Naive thymus-derived CD4-positive, alpha-beta T cell (primary cell): ENCODE results near the gene TANC2. TPM values are rescaled to one million over a fixed set of nuclear protein-coding genes. Genes with fewer than 3 reads are reported as not detected.
A peak's percentile ranks its signal among the peaks of the same experiment; 100 is the strongest.

ENCODE experiments used
- ATAC-seq: fragments of 150-1000 bp; cut with Tn5 transposase; 2 replicates; pipeline ENCODE4 v1.10.0; 2021; ENCODE audit warnings: mild to moderate bottlenecking, moderate library complexity
- CTCF ChIA-PET: fragments of 350-600 bp; sonication (Branson Sonifier 250); formaldehyde crosslinking; loops from one replicate; lab custom pipeline; 2021; ENCODE audit warnings: antibody characterized with exemption; lab: Charles Lee
- POLR2A ChIA-PET: fragments of 350-600 bp; sonication (Branson Sonifier 250); formaldehyde crosslinking; loops from one replicate; lab custom pipeline; 2021; ENCODE audit warnings: antibody characterized with exemption, inconsistent platforms; lab: Charles Lee
- DNase-seq, 9 donors: peaks; one replicate each; pipeline versions ENCODE4 v3.0.0 to v3.0.0-alpha.2; 2020 to 2022; ENCODE audit warnings: mixed read lengths in 1 of 9
- H3K27ac ChIP-seq: one replicate; pipeline ENCODE4 v1.7.0; 2013; ENCODE audit warnings: mild to moderate bottlenecking, low read depth, low read length, moderate library complexity
- H3K27me3 ChIP-seq, 2 donors: one replicate each; pipeline ENCODE4 v1.7.0; 2013; ENCODE audit warnings: low read length in 2 of 2, mild to moderate bottlenecking in 2 of 2, moderate library complexity in 2 of 2; ENCODE audit not compliant: control insufficient read depth in 2 of 2, insufficient read depth in 2 of 2
- H3K36me3 ChIP-seq, 3 experiments: 1 replicate in 2 of 3; 2 replicates in 1 of 3; pipeline ENCODE4 v1.7.0; 2013; ENCODE audit warnings: low read length in 3 of 3, mild to moderate bottlenecking in 3 of 3, moderate library complexity in 1 of 3; ENCODE audit not compliant: insufficient read depth in 3 of 3, control insufficient read depth in 2 of 3
- H3K4me1 ChIP-seq, 2 donors: one replicate each; pipeline ENCODE4 v1.7.0; 2013; ENCODE audit warnings: low read length in 2 of 2, mild to moderate bottlenecking in 2 of 2, moderate library complexity in 1 of 2; ENCODE audit not compliant: control insufficient read depth in 2 of 2, insufficient read depth in 2 of 2
- H3K4me3 ChIP-seq: 2 replicates; pipeline ENCODE4 v1.7.0; 2013; ENCODE audit warnings: mild to moderate bottlenecking, low read length
- H3K9me3 ChIP-seq, 3 experiments: 1 replicate in 2 of 3; 2 replicates in 1 of 3; pipeline ENCODE4 v1.7.0; 2013; ENCODE audit warnings: low read length in 3 of 3; ENCODE audit not compliant: control insufficient read depth in 2 of 3
- H3K27ac Mint-ChIP-seq, 9 donors: one replicate each; pipeline ENCODE4 v1.8.0; 2020 to 2022; ENCODE audit warnings: mixed read lengths in 9 of 9, mild to moderate bottlenecking in 8 of 9, moderate library complexity in 5 of 9, inconsistent platforms in 2 of 9
- H3K27me3 Mint-ChIP-seq, 5 donors: one replicate each; pipeline ENCODE4 v1.8.0; 2021 to 2022; ENCODE audit warnings: mixed read lengths in 5 of 5, mild to moderate bottlenecking in 1 of 5
- H3K36me3 Mint-ChIP-seq, 5 donors: one replicate each; pipeline ENCODE4 v1.8.0; 2020 to 2022; ENCODE audit warnings: mixed read lengths in 5 of 5, mild to moderate bottlenecking in 3 of 5, inconsistent platforms in 1 of 5
- H3K4me1 Mint-ChIP-seq, 7 donors: one replicate each; pipeline ENCODE4 v1.8.0; 2020 to 2022; ENCODE audit warnings: mixed read lengths in 7 of 7, mild to moderate bottlenecking in 3 of 7, inconsistent platforms in 1 of 7
- H3K4me3 Mint-ChIP-seq, 10 donors: one replicate each; pipeline ENCODE4 v1.8.0; 2020 to 2022; ENCODE audit warnings: mild to moderate bottlenecking in 10 of 10, mixed read lengths in 10 of 10, moderate library complexity in 6 of 10, inconsistent platforms in 2 of 10
- H3K9me3 Mint-ChIP-seq, 11 donors: one replicate each; pipeline ENCODE4 v1.8.0; 2020 to 2022; ENCODE audit warnings: mixed read lengths in 11 of 11, mild to moderate bottlenecking in 4 of 11, inconsistent platforms in 1 of 11, moderate library complexity in 1 of 11
- intact Hi-C, 2 donors: fragments of 100-400 bp; cut with micrococcal nuclease; formaldehyde crosslinking; loops; one replicate each; pipeline ENCODE4 v1.15.1; 2023
- polyA plus RNA-seq, 2 donors: library from polyadenylated mRNA; unstranded; fragments of 300-500 nt; fragmentation: Illumina TruSeq; gene quantifications; one replicate each; pipeline ENCODE4 v1.2.3, GENCODE V29; 2021
- total RNA-seq, 6 experiments: library from RNA in 5 of 6; stranded (reverse) in 5 of 6; gene quantifications; 1 replicate in 5 of 6; 2 replicates in 1 of 6; pipeline ENCODE4 v1.2.3 and lab custom pipeline; 2021 to 2026

The TANC2 gene
- total RNA-seq: 10 to 100 TPM in 4 of 5 experiments, 1 to 10 TPM in 1; 2.4 to 36.6 (median 28.9) TPM
- 1 to 10 TPM; 1.8 to 2.9 TPM for polyA plus RNA-seq
- 37.8 reads per million, percentile 65 among the genes with 10 or more reads in this experiment for total RNA-seq (lab: John Stamatoyannopoulos, UW)

DNA sequence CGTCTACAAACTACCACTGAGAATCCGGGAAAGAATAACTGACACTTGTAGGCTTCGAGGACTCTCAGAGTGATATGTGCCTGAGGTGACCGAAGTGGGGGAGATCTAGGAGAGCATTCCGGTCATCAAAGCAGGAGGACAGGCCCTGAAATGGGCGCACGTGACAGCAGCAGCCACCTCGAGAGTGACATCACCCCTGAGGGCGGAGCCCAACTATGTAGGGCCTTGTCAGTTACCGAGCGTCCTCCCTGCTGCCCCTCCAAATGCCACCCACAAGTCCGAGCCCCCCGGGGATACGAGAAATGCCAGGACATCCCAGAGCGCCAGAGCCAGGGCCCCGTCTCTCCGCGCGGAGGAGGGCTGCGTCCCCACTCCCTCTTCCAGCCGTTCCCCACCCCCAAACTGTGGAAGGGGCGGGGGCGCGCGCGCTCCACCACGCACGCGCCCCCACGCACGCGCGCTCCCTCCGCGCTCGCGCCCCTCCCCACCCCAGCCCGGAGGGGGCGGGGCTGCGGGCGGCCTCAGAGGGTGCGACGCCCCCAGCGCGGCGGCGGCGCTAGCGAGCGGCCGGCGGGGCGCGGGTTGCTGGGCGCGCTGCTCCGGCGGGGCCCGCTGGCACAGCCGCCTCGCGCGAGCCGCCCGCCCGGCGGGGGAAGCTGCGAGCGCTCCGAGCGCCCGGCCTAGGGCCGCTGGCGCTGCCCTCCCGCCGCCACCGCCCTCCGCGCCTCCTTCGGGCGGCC, at the start of gene TANC2:
Gene TANC2, plus strand, starts transcription at position 550 of the 740 bp plus-strand sequence. CDS start 43,325 bp downstream, outside the sequence.
- Mint-ChIP-seq H3K4me3 (peak within 1 kb of the TSS; percentile 88 to 97 (median 92)), H3K27me3 (peaks cover 0 to 70% (median 0%) of the 10 kb centered on the region in 5 donors), H3K4me1 (peaks cover 18 to 34% (median 29%) of the 10 kb centered on the region in 7 donors), H3K9me3 (peaks cover 0 to 2% (median 0%) of the 10 kb centered on the region in 11 donors), H3K27ac (peak within 1 kb of the TSS; percentile 88 to 99 (median 96)), H3K36me3 (no peaks in the 10 kb centered on the region)
- ChIA-PET POLR2A (interaction anchor here (0.7 to 1.6 kb wide), 3 partner anchors 242 to 635 kb away, joined by 3 to 5 read pairs (median 4); partner anchors contain the start of genes DCAF7 and TACO1), CTCF (interaction anchor here (0.6 kb wide), 1 partner anchor 330 kb away, joined by 3 read pairs; no protein-coding TSS in a partner anchor)
- Histone ChIP-seq H3K4me1 (peaks cover 14 to 15% of the 10 kb centered on the region in 2 donors), H3K27ac (peak within 1 kb of the TSS; percentile 78), H3K27me3 (no peaks in the 10 kb centered on the region), H3K9me3 (no peaks in the 10 kb centered on the region), H3K36me3 (peaks cover 0 to 4% (median 0%) of the 10 kb centered on the region in 3 experiments), H3K4me3 (peak within 1 kb of the TSS; percentile 68)
- intact Hi-C loops: loop anchor here (2.0 to 10.0 kb wide), 11 partner anchors 74 to 1831 kb away; partner anchors contain the start of genes BRIP1 (in 1 of the 2), DCAF7 (in 1 of the 2), INTS2 (in 1 of the 2) and MAP3K3 (in 1 of the 2)
- DNase-seq (peak; percentile 59 to 93 (median 88)), ATAC-seq (peak; percentile 90)

DNA sequence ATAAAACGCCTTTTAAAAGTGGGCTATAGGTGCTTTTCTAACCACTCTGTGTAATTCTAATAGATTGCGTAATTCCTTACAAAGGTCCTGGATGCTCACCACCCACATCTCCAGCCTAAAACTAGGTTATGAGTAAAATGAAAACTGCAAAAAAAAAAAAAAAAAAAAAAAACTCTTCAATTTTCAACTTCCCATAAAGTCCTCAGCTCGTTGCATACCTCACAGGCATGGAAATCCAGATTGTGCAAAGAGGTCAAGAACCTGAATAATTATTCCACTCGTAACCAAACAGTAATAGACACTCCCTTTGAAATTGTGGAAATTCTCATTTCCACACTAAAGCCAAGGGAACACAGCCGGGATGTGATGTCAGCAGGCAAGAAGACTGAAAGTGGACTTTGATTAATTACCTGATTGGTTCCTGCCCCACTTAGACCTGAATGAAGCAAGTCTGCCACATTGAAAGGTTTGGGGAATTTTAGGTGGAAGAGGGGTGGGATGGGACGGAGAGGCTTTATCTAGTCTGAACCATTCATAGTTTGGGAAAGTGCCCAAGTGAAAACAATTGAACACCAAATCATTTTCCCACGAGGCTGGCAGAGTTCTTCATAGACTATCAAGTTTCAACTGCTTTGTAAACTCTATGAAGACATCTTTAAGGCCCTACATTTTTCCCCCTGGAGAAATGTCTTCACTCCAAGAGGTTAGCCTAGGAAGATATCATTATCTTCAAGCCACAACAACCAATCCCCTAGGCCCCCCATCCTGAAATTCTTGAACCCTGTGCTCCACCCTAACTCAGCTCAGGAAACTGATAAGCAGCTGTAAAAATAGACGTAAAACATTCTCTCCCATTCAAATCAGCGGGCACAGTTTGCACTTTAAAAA, 49.1 kb upstream of the TANC2 start:
- Histone ChIP-seq H3K27ac (no peak overlapping the region), H3K4me3 (no peak overlapping the region), H3K27me3 (no peaks in the 10 kb centered on the region), H3K36me3 (no peaks in the 10 kb centered on the region), H3K4me1 (no peaks in the 10 kb centered on the region), H3K9me3 (no peaks in the 10 kb centered on the region)
- ChIA-PET CTCF (interaction anchor here (0.7 kb wide), 1 partner anchor 192 kb away, joined by 5 read pairs; no protein-coding TSS in a partner anchor), POLR2A (no interaction called here)
- Mint-ChIP-seq H3K36me3 (peaks cover 0 to 8% (median 0%) of the 10 kb centered on the region in 5 donors), H3K4me1 (no peaks in the 10 kb centered on the region), H3K4me3 (no peak overlapping the region), H3K27me3 (peaks cover 12 to 38% (median 29%) of the 10 kb centered on the region in 5 donors), H3K9me3 (peaks cover 0 to 11% (median 5%) of the 10 kb centered on the region in 11 donors), H3K27ac (no peak overlapping the region)
- DNase-seq (no peak), ATAC-seq (no peak)
- intact Hi-C loops: no loop called here

GRCh38 chr17:62919388-62919787, 46.6 kb upstream of the TANC2 start:
- intact Hi-C loops: no loop called here
- POLR2A ChIA-PET: no interaction called here
- DNase-seq (no peak), ATAC-seq (no peak)
- H3K27ac Mint-ChIP-seq: no peak overlapping the region
- no peaks in the 10 kb centered on the region for H3K36me3 Mint-ChIP-seq
- no peaks in the 10 kb centered on the region for H3K4me1 Mint-ChIP-seq
- H3K4me1 ChIP-seq: no peaks in the 10 kb centered on the region
- H3K9me3 Mint-ChIP-seq: peaks cover 0 to 2% (median 0%) of the 10 kb centered on the region in 11 donors
- no peaks in the 10 kb centered on the region for H3K36me3 ChIP-seq
- H3K4me3 ChIP-seq: no peak overlapping the region
- H3K27me3 Mint-ChIP-seq: peaks cover 5 to 36% (median 15%) of the 10 kb centered on the region in 5 donors
- H3K27ac ChIP-seq: no peak overlapping the region
- no peak overlapping the region for H3K4me3 Mint-ChIP-seq
- no peaks in the 10 kb centered on the region for H3K9me3 ChIP-seq
- H3K27me3 ChIP-seq: no peaks in the 10 kb centered on the region
- CTCF ChIA-PET: no interaction called here

DNA sequence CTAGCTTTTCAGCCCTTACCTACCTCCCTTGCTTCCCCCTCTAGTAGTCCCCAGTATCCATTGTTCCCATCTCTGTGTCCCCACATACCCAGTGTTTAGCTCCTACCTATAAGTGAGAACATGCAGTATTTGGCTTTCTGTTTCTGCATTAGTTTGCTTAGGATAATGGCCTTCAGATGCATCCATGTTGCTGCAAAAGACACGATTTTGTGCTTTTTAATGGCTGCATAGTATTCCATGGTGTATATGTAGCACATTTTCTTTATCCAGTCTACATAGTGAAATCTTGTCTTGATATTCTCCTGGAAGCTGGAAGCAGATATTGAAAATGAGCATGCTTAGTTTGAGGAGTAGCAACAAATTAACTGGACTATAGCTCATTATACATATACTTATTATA, 45.7 kb upstream of the TANC2 start:
- DNase-seq (no peak), ATAC-seq (no peak)
- Histone ChIP-seq H3K27me3 (no peaks in the 10 kb centered on the region), H3K4me1 (no peaks in the 10 kb centered on the region), H3K36me3 (no peaks in the 10 kb centered on the region), H3K9me3 (no peaks in the 10 kb centered on the region), H3K27ac (no peak overlapping the region), H3K4me3 (no peak overlapping the region)
- ChIA-PET CTCF (no interaction called here), POLR2A (no interaction called here)
- Mint-ChIP-seq H3K27ac (no peak overlapping the region), H3K4me3 (no peak overlapping the region), H3K27me3 (peaks cover 0 to 26% (median 8%) of the 10 kb centered on the region in 5 donors), H3K36me3 (no peaks in the 10 kb centered on the region), H3K4me1 (no peaks in the 10 kb centered on the region), H3K9me3 (peaks cover 0 to 2% (median 0%) of the 10 kb centered on the region in 11 donors)
- intact Hi-C loops: no loop called here

GRCh38 chr17:62921817-62922216, 44.2 kb upstream of the TANC2 start:
- CTCF ChIA-PET: no interaction called here

More at GRCh38 chr17:62921817-62922216, 44.2 kb upstream of the TANC2 start:
- no peak overlapping the region for H3K4me3 Mint-ChIP-seq
- Histone ChIP-seq H3K27me3 (no peaks in the 10 kb centered on the region), H3K9me3 (no peaks in the 10 kb centered on the region), H3K4me1 (no peaks in the 10 kb centered on the region), H3K4me3 (no peak overlapping the region), H3K27ac (no peak overlapping the region), H3K36me3 (no peaks in the 10 kb centered on the region)
- intact Hi-C loops: no loop called here
- no peak for DNase-seq
- H3K36me3 Mint-ChIP-seq: no peaks in the 10 kb centered on the region
- peaks cover 0 to 2% (median 0%) of the 10 kb centered on the region in 11 donors for H3K9me3 Mint-ChIP-seq
- ATAC-seq: no peak
- no peak overlapping the region for H3K27ac Mint-ChIP-seq
- peaks cover 0 to 20% (median 8%) of the 10 kb centered on the region in 5 donors for H3K27me3 Mint-ChIP-seq
- POLR2A ChIA-PET: no interaction called here
- H3K4me1 Mint-ChIP-seq: no peaks in the 10 kb centered on the region
